HepG2 (cell line): ENCODE measurements around the gene SYNGR2. TPM values are rescaled to one million over a fixed set of nuclear protein-coding genes. Genes with fewer than 3 reads are reported as not detected.

Source experiments
- AKAP8 ChIP-seq: sonication (generic); formaldehyde crosslinking; IDR thresholded peaks from 2 replicates; pipeline ENCODE4 v1.5.1; 2020; ENCODE audit warnings: mild to moderate bottlenecking, missing genetic modification reagents
- GATA4 ChIP-seq: sonication (generic); IDR thresholded peaks from 2 replicates; pipeline ENCODE4 v1.6.1; 2016; ENCODE audit warnings: antibody characterized with exemption, low read depth, borderline replicate concordance
- LBX2 ChIP-seq: sonication (generic); formaldehyde crosslinking; IDR thresholded peaks from 2 replicates; pipeline ENCODE4 v1.5.0; 2020; ENCODE audit warnings: missing genetic modification reagents, mild to moderate bottlenecking, borderline replicate concordance
- MLXIP ChIP-seq: sonication (generic); formaldehyde crosslinking; IDR thresholded peaks from 2 replicates; pipeline ENCODE4 v1.9.0; 2021; ENCODE audit warnings: missing genetic modification reagents, borderline replicate concordance
- RXRB ChIP-seq: IDR thresholded peaks from 2 replicates; pipeline ENCODE4 v1.6.1; 2016; ENCODE audit warnings: borderline replicate concordance, missing genetic modification reagents, missing compliant biosample characterization
- SIX1 ChIP-seq: sonication (generic); formaldehyde crosslinking; IDR thresholded peaks from 2 replicates; pipeline ENCODE4 v1.4.0; 2020; ENCODE audit warnings: missing genetic modification reagents, borderline replicate concordance
- SKIL ChIP-seq: sonication (generic); formaldehyde crosslinking; IDR thresholded peaks from 2 replicates; pipeline ENCODE4 v1.8.0; 2022; ENCODE audit warnings: missing genetic modification reagents, mild to moderate bottlenecking, moderate library complexity, borderline replicate concordance
- SMAD1 ChIP-seq: sonication (generic); formaldehyde crosslinking; IDR thresholded peaks from 2 replicates; pipeline ENCODE4 v1.4.0; 2020; ENCODE audit warnings: missing genetic modification reagents, low read depth, mild to moderate bottlenecking, borderline replicate concordance
- ZBTB37 ChIP-seq: sonication (generic); formaldehyde crosslinking; IDR thresholded peaks from 2 replicates; pipeline ENCODE4 v1.4.0; 2020; ENCODE audit warnings: mild to moderate bottlenecking, missing genetic modification reagents
- ZNF263 ChIP-seq: sonication (generic); formaldehyde crosslinking; IDR thresholded peaks from 2 replicates; pipeline ENCODE4 v1.4.0; 2020; ENCODE audit warnings: missing genetic modification reagents
- ZNF292 ChIP-seq: sonication (generic); formaldehyde crosslinking; IDR thresholded peaks from 2 replicates; pipeline ENCODE4 v1.8.1; 2022; ENCODE audit warnings: mild to moderate bottlenecking, low read depth, missing genetic modification reagents, borderline replicate concordance
- ZNF564 ChIP-seq: sonication (generic); formaldehyde crosslinking; IDR thresholded peaks from 2 replicates; pipeline ENCODE4 v1.8.1; 2023; ENCODE audit warnings: mild to moderate bottlenecking, missing genetic modification reagents
- ZNF691 ChIP-seq: sonication (generic); formaldehyde crosslinking; IDR thresholded peaks from 2 replicates; pipeline ENCODE4 v1.4.0; 2020; ENCODE audit warnings: missing genetic modification reagents, low read depth, mild to moderate bottlenecking, borderline replicate concordance
- polyA plus RNA-seq, 8 experiments: library from polyadenylated mRNA; depleted of rRNA in 3 of 8; stranded (reverse) in 7 of 8; unstranded in 1 of 8; fragments of >200 nt; fragmentation: Illumina TruSeq in 4 of 8; extraction: Trizol in 4 of 8; gene quantifications; 2 replicates each; pipeline versions ENCODE4 v1.2.1 to v1.2.3, GENCODE V29; 2011 to 2016; ENCODE audit warnings: low read depth in 4 of 8, missing spikeins in 1 of 8, mixed read lengths in 1 of 8; ENCODE audit not compliant: insufficient read depth in 1 of 8
- total RNA-seq, 5 experiments: library from RNA; depleted of rRNA; stranded (reverse); fragments of >200 nt; fragmentation: Illumina TruSeq; extraction: Trizol; gene quantifications; 2 replicates each; pipeline ENCODE4 v1.2.3, GENCODE V29; 2016; ENCODE audit warnings: low read depth in 1 of 5
- TF ChIP-seq, protein P1 (sequence below): IDR thresholded peaks from 2 replicates; pipeline ENCODE4 v1.6.1; 2018; ENCODE audit warnings: missing genetic modification reagents
- TF ChIP-seq, protein P2 (sequence below): IDR thresholded peaks from 2 replicates; pipeline ENCODE4 v1.6.1; 2012; ENCODE audit warnings: low read depth, low read length, improper control_type of control experiment

SYNGR2 gene
- total and polyA plus RNA-seq, 2 of the 13 experiments (the other 11 are each of a cell fraction or from before 2014, with no cell fraction given), result 46.7 to 170 TPM

GRCh38 chr17:78186692-78187595 is 18.6 kb downstream of the SYNGR2 start, which contains the start of the genes AFMID and TK1 (continued):
- TF ChIP-seq, protein P1, sequence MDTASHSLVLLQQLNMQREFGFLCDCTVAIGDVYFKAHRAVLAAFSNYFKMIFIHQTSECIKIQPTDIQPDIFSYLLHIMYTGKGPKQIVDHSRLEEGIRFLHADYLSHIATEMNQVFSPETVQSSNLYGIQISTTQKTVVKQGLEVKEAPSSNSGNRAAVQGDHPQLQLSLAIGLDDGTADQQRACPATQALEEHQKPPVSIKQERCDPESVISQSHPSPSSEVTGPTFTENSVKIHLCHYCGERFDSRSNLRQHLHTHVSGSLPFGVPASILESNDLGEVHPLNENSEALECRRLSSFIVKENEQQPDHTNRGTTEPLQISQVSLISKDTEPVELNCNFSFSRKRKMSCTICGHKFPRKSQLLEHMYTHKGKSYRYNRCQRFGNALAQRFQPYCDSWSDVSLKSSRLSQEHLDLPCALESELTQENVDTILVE (CRISPR knock-in tag), result peak; percentile 14; the same call in 1 of the 2 replicates
- TF ChIP-seq SIX1 (CRISPR knock-in tag) (peak; percentile 22; the same call in 1 of the 2 replicates), ZNF564 (CRISPR knock-in tag) (peak; percentile 97; the same call in 1 of the 2 replicates), SKIL (peak; percentile 85), RXRB (CRISPR knock-in tag) (peak; percentile 72), AKAP8 (CRISPR knock-in tag) (no peak), MLXIP (CRISPR knock-in tag) (peak; percentile 61; the same call in 1 of the 2 replicates), ZNF691 (CRISPR knock-in tag) (peak; percentile 23; the same call in 1 of the 2 replicates), ZNF263 (CRISPR knock-in tag) (peak; percentile 74), ZBTB37 (CRISPR knock-in tag) (no peak), GATA4 (peak; percentile 93), SMAD1 (CRISPR knock-in tag) (peak; percentile 61; the same call in 1 of the 2 replicates), LBX2 (CRISPR knock-in tag) (0 out of 2 replicates have a peak, but pooled peaks have one; percentile 33), ZNF292 (no peak; the same call in 1 of the 2 replicates)
- TF ChIP-seq, protein P2, sequence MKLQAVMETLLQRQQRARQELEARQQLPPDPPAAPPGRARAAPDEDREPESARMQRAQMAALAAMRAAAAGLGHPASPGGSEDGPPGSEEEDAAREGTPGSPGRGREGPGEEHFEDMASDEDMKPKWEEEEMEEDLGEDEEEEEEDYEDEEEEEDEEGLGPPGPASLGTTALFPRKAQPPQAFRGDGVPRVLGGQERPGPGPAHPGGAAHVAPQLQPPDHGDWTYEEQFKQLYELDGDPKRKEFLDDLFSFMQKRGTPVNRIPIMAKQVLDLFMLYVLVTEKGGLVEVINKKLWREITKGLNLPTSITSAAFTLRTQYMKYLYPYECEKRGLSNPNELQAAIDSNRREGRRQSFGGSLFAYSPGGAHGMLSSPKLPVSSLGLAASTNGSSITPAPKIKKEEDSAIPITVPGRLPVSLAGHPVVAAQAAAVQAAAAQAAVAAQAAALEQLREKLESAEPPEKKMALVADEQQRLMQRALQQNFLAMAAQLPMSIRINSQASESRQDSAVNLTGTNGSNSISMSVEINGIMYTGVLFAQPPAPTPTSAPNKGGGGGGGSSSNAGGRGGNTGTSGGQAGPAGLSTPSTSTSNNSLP, result peak; percentile 66; the same call in 1 of the 2 replicates
